ENCODE measurements around the gene NTSR1. TPM values are rescaled to one million over a fixed set of nuclear protein-coding genes. Genes with fewer than 3 reads are reported as not detected.

Gene NTSR1
- total RNA-seq, 1 donor from 2014 or later = 0.26 TPM

DNA sequence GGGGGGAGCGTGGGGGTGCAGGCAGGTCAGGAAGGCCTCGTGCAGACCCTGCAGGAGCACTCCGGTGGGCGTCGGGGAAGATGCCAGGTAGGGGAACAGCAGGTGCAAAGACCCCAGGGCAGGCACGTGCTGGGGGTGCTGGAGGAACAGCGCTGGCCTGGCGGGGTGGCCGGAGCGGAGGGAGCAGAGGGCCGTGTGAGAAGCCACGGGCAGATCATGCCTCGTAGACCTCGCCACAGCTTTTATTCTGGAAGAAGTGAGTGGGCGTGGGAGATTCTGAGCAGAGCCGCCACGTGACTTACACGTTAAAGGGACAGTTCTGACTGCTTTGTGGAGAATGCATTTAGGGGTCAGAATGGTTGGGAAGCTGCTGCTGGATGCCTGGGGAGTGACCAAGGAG is 9.3 kb downstream of the NTSR1 start:
- H2AFZ ChIP-seq (replicated peaks) = no peak overlapping the region
- no peak for DNase-seq (ENCODE audit: low spot score)
- peaks cover 28% of the 10 kb centered on the region for H3K27me3 ChIP-seq
- no peak overlapping the region for H3K27ac Mint-ChIP-seq
- peaks cover 15% of the 10 kb centered on the region for H3K4me1 Mint-ChIP-seq
- no peak overlapping the region for H3K4me2 ChIP-seq
- H3F3A ChIP-seq (ENCODE audit: low read depth) = no peaks in the 10 kb centered on the region
- no peaks in the 10 kb centered on the region for H3K4me1 ChIP-seq
- H3K27me3 Mint-ChIP-seq (ENCODE audit: insufficient read depth, low read depth) = peaks cover 22% of the 10 kb centered on the region
- H4K20me1 ChIP-seq (ENCODE audit: low read depth) = no peaks in the 10 kb centered on the region
- no peaks in the 10 kb centered on the region for H3K36me3 ChIP-seq
- peaks cover 8% of the 10 kb centered on the region for H3K9me3 ChIP-seq (ENCODE audit: low read depth)
- no peaks in the 10 kb centered on the region for H3K36me3 Mint-ChIP-seq
- peaks cover 21% of the 10 kb centered on the region for H3K9me3 Mint-ChIP-seq
- H3K27ac ChIP-seq = no peak overlapping the region
- H3K4me3 Mint-ChIP-seq = no peak overlapping the region
- no peak for TF ChIP-seq EZH2phosphoT487 (IDR thresholded peaks at IDR 0.05)
- no peaks in the 10 kb centered on the region for H3K79me2 ChIP-seq (ENCODE audit: low read depth)
- no peak overlapping the region for H3K4me3 ChIP-seq
- H3K9ac ChIP-seq = no peak overlapping the region

DNA sequence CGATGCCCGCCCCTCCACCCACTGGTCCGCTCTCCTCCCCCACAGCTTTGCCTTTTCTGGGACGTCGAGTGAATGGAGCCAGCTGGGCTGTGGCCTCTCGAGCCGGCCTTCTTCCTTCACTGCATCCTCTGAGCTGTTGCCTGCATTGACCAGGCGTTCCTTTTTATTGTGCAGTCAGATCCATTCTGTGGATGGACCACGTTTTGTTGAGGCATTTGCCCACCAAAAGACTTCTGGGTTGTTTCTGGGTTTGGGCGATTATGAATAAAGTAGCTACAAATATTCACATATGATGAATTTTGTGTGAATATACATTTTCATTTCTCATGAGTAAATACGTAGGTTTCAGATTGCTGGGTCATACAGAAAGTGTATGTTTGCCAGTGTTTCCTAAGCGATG is 9.9 kb downstream of the NTSR1 start:
- H3K27me3 Mint-ChIP-seq (ENCODE audit: insufficient read depth, low read depth) = peaks cover 22% of the 10 kb centered on the region
- DNase-seq (ENCODE audit: low spot score) = no peak
- H3K9me3 ChIP-seq (ENCODE audit: low read depth) = peaks cover 8% of the 10 kb centered on the region
- H3K36me3 ChIP-seq = no peaks in the 10 kb centered on the region
- no peaks in the 10 kb centered on the region for H3F3A ChIP-seq (ENCODE audit: low read depth)
- H3K4me3 ChIP-seq = no peak overlapping the region
- no peak overlapping the region for H3K4me3 Mint-ChIP-seq
- H3K27ac Mint-ChIP-seq = no peak overlapping the region
- H3K4me1 ChIP-seq = no peaks in the 10 kb centered on the region
- peaks cover 22% of the 10 kb centered on the region for H3K27me3 ChIP-seq
- no peaks in the 10 kb centered on the region for H4K20me1 ChIP-seq (ENCODE audit: low read depth)
- no peak overlapping the region for H3K27ac ChIP-seq
- TF ChIP-seq EZH2phosphoT487 (IDR thresholded peaks at IDR 0.05) = no peak
- TF ChIP-seq, protein P1, sequence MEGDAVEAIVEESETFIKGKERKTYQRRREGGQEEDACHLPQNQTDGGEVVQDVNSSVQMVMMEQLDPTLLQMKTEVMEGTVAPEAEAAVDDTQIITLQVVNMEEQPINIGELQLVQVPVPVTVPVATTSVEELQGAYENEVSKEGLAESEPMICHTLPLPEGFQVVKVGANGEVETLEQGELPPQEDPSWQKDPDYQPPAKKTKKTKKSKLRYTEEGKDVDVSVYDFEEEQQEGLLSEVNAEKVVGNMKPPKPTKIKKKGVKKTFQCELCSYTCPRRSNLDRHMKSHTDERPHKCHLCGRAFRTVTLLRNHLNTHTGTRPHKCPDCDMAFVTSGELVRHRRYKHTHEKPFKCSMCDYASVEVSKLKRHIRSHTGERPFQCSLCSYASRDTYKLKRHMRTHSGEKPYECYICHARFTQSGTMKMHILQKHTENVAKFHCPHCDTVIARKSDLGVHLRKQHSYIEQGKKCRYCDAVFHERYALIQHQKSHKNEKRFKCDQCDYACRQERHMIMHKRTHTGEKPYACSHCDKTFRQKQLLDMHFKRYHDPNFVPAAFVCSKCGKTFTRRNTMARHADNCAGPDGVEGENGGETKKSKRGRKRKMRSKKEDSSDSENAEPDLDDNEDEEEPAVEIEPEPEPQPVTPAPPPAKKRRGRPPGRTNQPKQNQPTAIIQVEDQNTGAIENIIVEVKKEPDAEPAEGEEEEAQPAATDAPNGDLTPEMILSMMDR (IDR thresholded peaks at IDR 0.05) = no peak
- TF ChIP-seq EZH2 (IDR thresholded peaks at IDR 0.05) = no peak
- H3K9ac ChIP-seq = no peak overlapping the region
- no peak overlapping the region for H2AFZ ChIP-seq (replicated peaks)
- H3K4me2 ChIP-seq = no peak overlapping the region
- H3K79me2 ChIP-seq (ENCODE audit: low read depth) = no peaks in the 10 kb centered on the region
- H3K9me3 Mint-ChIP-seq = peaks cover 21% of the 10 kb centered on the region
- peaks cover 9% of the 10 kb centered on the region for H3K4me1 Mint-ChIP-seq
- H3K36me3 Mint-ChIP-seq = no peaks in the 10 kb centered on the region

DNA sequence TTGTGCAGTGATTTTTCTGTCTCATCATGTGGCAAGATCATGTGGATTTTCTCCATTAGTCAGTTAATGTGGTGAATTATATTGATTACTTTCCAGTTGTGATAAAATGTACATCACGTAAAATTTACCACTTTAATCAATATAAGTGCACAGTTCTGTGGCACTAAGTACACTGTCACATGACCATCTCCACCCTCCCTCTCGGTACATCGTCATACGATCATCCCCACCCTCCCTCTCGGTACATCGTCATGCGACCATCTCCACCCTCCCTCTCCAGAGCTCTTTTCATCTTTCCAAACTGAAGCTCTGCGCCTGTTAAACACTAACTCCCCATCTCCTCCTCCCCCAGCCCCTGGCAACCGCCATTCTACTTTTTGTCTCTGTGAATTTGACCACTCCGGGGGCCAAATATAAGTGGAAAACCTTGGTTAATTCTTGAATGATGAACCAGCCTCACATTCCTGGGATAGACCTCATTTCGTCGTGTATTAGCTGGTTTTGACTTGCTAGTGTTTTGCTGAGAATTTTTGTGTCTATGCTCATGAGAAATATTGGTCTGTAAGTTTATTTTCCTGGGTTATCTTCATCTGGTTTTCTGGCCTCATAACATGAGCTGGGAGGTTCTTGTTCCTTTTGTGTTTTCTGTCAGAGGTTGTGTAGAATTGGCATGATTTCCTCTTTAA is 10.8 kb downstream of the NTSR1 start:
- Histone ChIP-seq H3K79me2 (ENCODE audit: low read depth) (no peaks in the 10 kb centered on the region), H3K36me3 (no peaks in the 10 kb centered on the region), H3K27ac (no peak overlapping the region), H3K4me1 (no peaks in the 10 kb centered on the region), H3K9me3 (ENCODE audit: low read depth) (peaks cover 8% of the 10 kb centered on the region), H3F3A (ENCODE audit: low read depth) (no peaks in the 10 kb centered on the region), H3K4me3 (no peak overlapping the region), H3K27me3 (peaks cover 13% of the 10 kb centered on the region), H3K9ac (no peak overlapping the region), H4K20me1 (ENCODE audit: low read depth) (no peaks in the 10 kb centered on the region), H2AFZ (replicated peaks) (no peak overlapping the region), H3K4me2 (no peak overlapping the region)
- TF ChIP-seq EZH2 (IDR thresholded peaks at IDR 0.05) (no peak), EZH2phosphoT487 (IDR thresholded peaks at IDR 0.05) (no peak)
- TF ChIP-seq, protein P1 (IDR thresholded peaks at IDR 0.05) = no peak
- Mint-ChIP-seq H3K36me3 (no peaks in the 10 kb centered on the region), H3K27ac (no peak overlapping the region), H3K4me1 (peaks cover 9% of the 10 kb centered on the region), H3K4me3 (no peak overlapping the region), H3K9me3 (peaks cover 18% of the 10 kb centered on the region), H3K27me3 (ENCODE audit: insufficient read depth, low read depth) (peaks cover 20% of the 10 kb centered on the region)
- DNase-seq (ENCODE audit: low spot score) = no peak

Data from neural progenitor cell (in vitro differentiated cells).